Measurements from ENCODE around the gene MYG1. TPM values are rescaled to one million over a fixed set of nuclear protein-coding genes. Genes with fewer than 3 reads are reported as not detected.

MYG1 gene
- total and polyA plus RNA-seq, 2 of the 13 experiments (the other 11 are each of a cell fraction or from before 2014, with no cell fraction given) = 38.6 to 58.0 TPM

GRCh38 chr12:53251477-53252348 lies 47.8 kb upstream of the MYG1 start (continued):
- TF ChIP-seq HNRNPH1 (optimal IDR thresholded peaks at IDR 0.05; ENCODE audit: low read depth, low read length) (no peak), MED13 (CRISPR knock-in tag; IDR thresholded peaks at IDR 0.05) (0 out of 2 replicates have a peak, but pooled peaks have one; percentile 59), ZBTB34 (CRISPR knock-in tag; IDR thresholded peaks at IDR 0.05) (no peak), ZNF710 (CRISPR knock-in tag; IDR thresholded peaks at IDR 0.05; ENCODE audit: borderline replicate concordance) (peak; percentile 75; the same call in 1 of the 2 replicates), DMTF1 (CRISPR knock-in tag; IDR thresholded peaks at IDR 0.05) (no peak), PAF1 (CRISPR knock-in tag; IDR thresholded peaks at IDR 0.05) (no peak), FOXJ3 (CRISPR knock-in tag; IDR thresholded peaks at IDR 0.05; ENCODE audit: borderline replicate concordance) (no peak), ARID2 (CRISPR knock-in tag; IDR thresholded peaks at IDR 0.05; ENCODE audit: borderline replicate concordance) (no peak), MIXL1 (CRISPR knock-in tag; IDR thresholded peaks at IDR 0.05) (0 out of 2 replicates have a peak, but pooled peaks have one; percentile 10), ZNF430 (CRISPR knock-in tag; IDR thresholded peaks at IDR 0.05) (peak; percentile 95; the same call in 1 of the 2 replicates), ZBTB49 (CRISPR knock-in tag; IDR thresholded peaks at IDR 0.05; ENCODE audit: borderline replicate concordance) (no peak), CEBPG (CRISPR knock-in tag; IDR thresholded peaks at IDR 0.05) (0 out of 2 replicates have a peak, but pooled peaks have one; percentile 14), ZNF275 (CRISPR knock-in tag; IDR thresholded peaks at IDR 0.05; ENCODE audit: borderline replicate concordance) (peak; percentile 76; the same call in 1 of the 2 replicates), ZNF614 (CRISPR knock-in tag; IDR thresholded peaks at IDR 0.05; ENCODE audit: borderline replicate concordance) (peak; percentile 48; the same call in 1 of the 2 replicates), CREM (IDR thresholded peaks at IDR 0.05) (peak; percentile 9; the same call in 1 of the 2 replicates), CREM (CRISPR knock-in tag; IDR thresholded peaks at IDR 0.05) (no peak)

Data from HepG2 (cell line).